HepG2 (cell line): ENCODE data around the gene UAP1L1. TPM values are rescaled to one million over a fixed set of nuclear protein-coding genes. Genes with fewer than 3 reads are reported as not detected.

Experiments
- ADNP ChIP-seq: sonication (generic); formaldehyde crosslinking; IDR thresholded peaks from 2 replicates; pipeline ENCODE4 v1.4.0; 2020; ENCODE audit warnings: missing genetic modification reagents
- ETV6 ChIP-seq: sonication (generic); formaldehyde crosslinking; conservative IDR thresholded peaks from 2 replicates; pipeline ENCODE4 v1.4.0; 2020; ENCODE audit warnings: missing genetic modification reagents
- FUBP1 ChIP-seq: sonication (generic); formaldehyde crosslinking; IDR thresholded peaks from 2 replicates; pipeline ENCODE4 v1.5.1; 2020; ENCODE audit warnings: missing genetic modification reagents, mild to moderate bottlenecking, borderline replicate concordance
- IRX3 ChIP-seq: sonication (generic); formaldehyde crosslinking; IDR thresholded peaks from 2 replicates; pipeline ENCODE4 v1.8.1; 2023; ENCODE audit warnings: mild to moderate bottlenecking, low read depth, missing genetic modification reagents, borderline replicate concordance
- KDM4B ChIP-seq: sonication (generic); formaldehyde crosslinking; IDR thresholded peaks from 2 replicates; pipeline ENCODE4 v1.4.0; 2020; ENCODE audit warnings: missing genetic modification reagents
- KLF12 ChIP-seq: sonication (generic); formaldehyde crosslinking; IDR thresholded peaks from 2 replicates; pipeline ENCODE4 v1.4.0; 2020; ENCODE audit warnings: missing genetic modification reagents, borderline replicate concordance
- MEF2D ChIP-seq: sonication (generic); formaldehyde crosslinking; IDR thresholded peaks from 2 replicates; pipeline ENCODE4 v1.5.1; 2020; ENCODE audit warnings: mild to moderate bottlenecking, missing genetic modification reagents
- MIER3 ChIP-seq: IDR thresholded peaks from 2 replicates; pipeline ENCODE4 v1.6.1; 2016; ENCODE audit warnings: missing compliant biosample characterization, borderline replicate concordance
- MTF2 ChIP-seq: sonication (generic); formaldehyde crosslinking; IDR thresholded peaks from 2 replicates; pipeline ENCODE4 v1.5.0; 2020; ENCODE audit warnings: missing genetic modification reagents, borderline replicate concordance
- MXD1 ChIP-seq: sonication (generic); formaldehyde crosslinking; IDR thresholded peaks from 2 replicates; pipeline ENCODE4 v1.4.0; 2020; ENCODE audit warnings: mild to moderate bottlenecking, missing genetic modification reagents
- PHB2 ChIP-seq: fragments of 450-650 bp; IDR thresholded peaks from 2 replicates; pipeline ENCODE4 v1.6.1; 2018; ENCODE audit not compliant: partially characterized antibody
- SP4 ChIP-seq: sonication (generic); formaldehyde crosslinking; IDR thresholded peaks from 2 replicates; pipeline ENCODE4 v1.8.1; 2023; ENCODE audit warnings: mild to moderate bottlenecking, missing genetic modification reagents
- ZFAT ChIP-seq: sonication (generic); formaldehyde crosslinking; conservative IDR thresholded peaks from 2 replicates; pipeline ENCODE4 v1.8.1; 2023; ENCODE audit warnings: missing genetic modification reagents, inconsistent platforms
- ZNF232 ChIP-seq: sonication (generic); formaldehyde crosslinking; IDR thresholded peaks from 2 replicates; pipeline ENCODE4 v1.4.0; 2020; ENCODE audit warnings: missing genetic modification reagents, borderline replicate concordance
- ZNF329 ChIP-seq: sonication (generic); formaldehyde crosslinking; IDR thresholded peaks from 2 replicates; pipeline ENCODE4 v1.9.0; 2021; ENCODE audit warnings: low read depth, mild to moderate bottlenecking, missing genetic modification reagents
- ZNF558 ChIP-seq: sonication (generic); formaldehyde crosslinking; IDR thresholded peaks from 2 replicates; pipeline ENCODE4 v1.9.0; 2022; ENCODE audit warnings: mild to moderate bottlenecking, missing genetic modification reagents, borderline replicate concordance
- ZNF639 ChIP-seq: conservative IDR thresholded peaks from 2 replicates; pipeline ENCODE4 v1.6.1; 2018; ENCODE audit warnings: missing genetic modification reagents
- ZNF709 ChIP-seq: sonication (generic); formaldehyde crosslinking; IDR thresholded peaks from 2 replicates; pipeline ENCODE4 v1.5.0; 2020; ENCODE audit warnings: mild to moderate bottlenecking, missing genetic modification reagents
- ZNF775 ChIP-seq: sonication (generic); formaldehyde crosslinking; IDR thresholded peaks from 2 replicates; pipeline ENCODE4 v1.4.0; 2020; ENCODE audit warnings: missing genetic modification reagents, mild to moderate bottlenecking, moderate library complexity, borderline replicate concordance
- ZNF776 ChIP-seq: sonication (generic); formaldehyde crosslinking; IDR thresholded peaks from 2 replicates; pipeline ENCODE4 v1.4.0; 2020; ENCODE audit warnings: mild to moderate bottlenecking, missing genetic modification reagents
- ZZZ3 ChIP-seq: sonication (generic); formaldehyde crosslinking; IDR thresholded peaks from 2 replicates; pipeline ENCODE4 v1.4.0; 2020; ENCODE audit warnings: missing genetic modification reagents, mild to moderate bottlenecking, borderline replicate concordance
- polyA plus RNA-seq, 8 experiments: library from polyadenylated mRNA; depleted of rRNA in 3 of 8; stranded (reverse) in 7 of 8; unstranded in 1 of 8; fragments of >200 nt; fragmentation: Illumina TruSeq in 4 of 8; extraction: Trizol in 4 of 8; gene quantifications; 2 replicates each; pipeline versions ENCODE4 v1.2.1 to v1.2.3, GENCODE V29; 2011 to 2016; ENCODE audit warnings: low read depth in 4 of 8, missing spikeins in 1 of 8, mixed read lengths in 1 of 8; ENCODE audit not compliant: insufficient read depth in 1 of 8
- total RNA-seq, 5 experiments: library from RNA; depleted of rRNA; stranded (reverse); fragments of >200 nt; fragmentation: Illumina TruSeq; extraction: Trizol; gene quantifications; 2 replicates each; pipeline ENCODE4 v1.2.3, GENCODE V29; 2016; ENCODE audit warnings: low read depth in 1 of 5
- TF ChIP-seq, protein P1 (sequence below): IDR thresholded peaks from 2 replicates; pipeline ENCODE4 v1.6.1; 2016; ENCODE audit warnings: low read depth, borderline replicate concordance
- TF ChIP-seq, protein P2 (sequence below): sonication (generic); formaldehyde crosslinking; IDR thresholded peaks from 2 replicates; pipeline ENCODE4 v1.8.0; 2022; ENCODE audit warnings: mild to moderate bottlenecking, missing genetic modification reagents, moderate library complexity
- TF ChIP-seq, protein P3 (sequence below): sonication (generic); formaldehyde crosslinking; IDR thresholded peaks from 2 replicates; pipeline ENCODE4 v1.4.0; 2020; ENCODE audit warnings: missing genetic modification reagents, mild to moderate bottlenecking, borderline replicate concordance

UAP1L1 gene
- total and polyA plus RNA-seq, 2 of the 13 experiments (the other 11 are each of a cell fraction or from before 2014, with no cell fraction given) = 5.4 to 6.4 TPM

- peak; percentile 65; the same call in 1 of the 2 replicates for TF ChIP-seq IRX3
- 0 out of 2 replicates have a peak, but pooled peaks have one; percentile 22 for TF ChIP-seq ZNF709 (CRISPR knock-in tag)
- TF ChIP-seq MXD1 (CRISPR knock-in tag) = 0 out of 2 replicates have a peak, but pooled peaks have one; percentile 47
- TF ChIP-seq, protein P1, sequence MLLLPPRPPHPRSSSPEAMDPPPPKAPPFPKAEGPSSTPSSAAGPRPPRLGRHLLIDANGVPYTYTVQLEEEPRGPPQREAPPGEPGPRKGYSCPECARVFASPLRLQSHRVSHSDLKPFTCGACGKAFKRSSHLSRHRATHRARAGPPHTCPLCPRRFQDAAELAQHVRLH (CRISPR knock-in tag) = peak; percentile 80; the same call in 1 of the 2 replicates
- no peak for TF ChIP-seq ZNF639 (CRISPR knock-in tag)
- TF ChIP-seq ADNP (CRISPR knock-in tag) = no peak
- peak; percentile 73 for TF ChIP-seq MEF2D (CRISPR knock-in tag)
- TF ChIP-seq SP4 (CRISPR knock-in tag) = peak; percentile 59
- no peak for TF ChIP-seq ZZZ3 (CRISPR knock-in tag)
- TF ChIP-seq ZFAT (CRISPR knock-in tag) = no peak
- TF ChIP-seq, protein P2, sequence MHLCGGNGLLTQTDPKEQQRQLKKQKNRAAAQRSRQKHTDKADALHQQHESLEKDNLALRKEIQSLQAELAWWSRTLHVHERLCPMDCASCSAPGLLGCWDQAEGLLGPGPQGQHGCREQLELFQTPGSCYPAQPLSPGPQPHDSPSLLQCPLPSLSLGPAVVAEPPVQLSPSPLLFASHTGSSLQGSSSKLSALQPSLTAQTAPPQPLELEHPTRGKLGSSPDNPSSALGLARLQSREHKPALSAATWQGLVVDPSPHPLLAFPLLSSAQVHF (CRISPR knock-in tag) = peak; percentile 69; the same call in 1 of the 2 replicates
- TF ChIP-seq ZNF776 (CRISPR knock-in tag) = no peak
- peak; percentile 78; the same call in 1 of the 2 replicates for TF ChIP-seq ETV6 (CRISPR knock-in tag)
- no peak for TF ChIP-seq ZNF329 (CRISPR knock-in tag)
- TF ChIP-seq, protein P3, sequence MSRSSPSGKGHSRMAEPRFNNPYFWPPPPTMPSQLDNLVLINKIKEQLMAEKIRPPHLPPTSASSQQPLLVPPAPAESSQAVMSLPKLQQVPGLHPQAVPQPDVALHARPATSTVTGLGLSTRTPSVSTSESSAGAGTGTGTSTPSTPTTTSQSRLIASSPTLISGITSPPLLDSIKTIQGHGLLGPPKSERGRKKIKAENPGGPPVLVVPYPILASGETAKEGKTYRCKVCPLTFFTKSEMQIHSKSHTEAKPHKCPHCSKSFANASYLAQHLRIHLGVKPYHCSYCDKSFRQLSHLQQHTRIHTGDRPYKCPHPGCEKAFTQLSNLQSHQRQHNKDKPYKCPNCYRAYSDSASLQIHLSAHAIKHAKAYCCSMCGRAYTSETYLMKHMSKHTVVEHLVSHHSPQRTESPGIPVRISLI (CRISPR knock-in tag) = peak; percentile 85
- no peak for TF ChIP-seq FUBP1
- peak; percentile 95 for TF ChIP-seq MTF2 (CRISPR knock-in tag)
- no peak for TF ChIP-seq KLF12
- peak; percentile 86 for TF ChIP-seq ZNF232
- TF ChIP-seq ZNF558 (CRISPR knock-in tag) = peak; percentile 94; the same call in 1 of the 2 replicates
- TF ChIP-seq KDM4B (CRISPR knock-in tag) = peak; percentile 39; the same call in 1 of the 2 replicates
- TF ChIP-seq ZNF775 (CRISPR knock-in tag) = no peak
- TF ChIP-seq PHB2 = no peak
- no peak for TF ChIP-seq MIER3 (CRISPR knock-in tag)
Observed at GRCh38 chr9:137046088-137046787, 31.1 kb upstream of the UAP1L1 start, which contains the start of gene NPDC1 (continued).
